MCF 10A (cell line): ENCODE results near the gene ZNF385A. TPM values are rescaled to one million over a fixed set of nuclear protein-coding genes. Genes with fewer than 3 reads are reported as not detected.

Experiments used
- BruUV-seq: library from RNA; stranded (reverse); fragments of 400-500 nt; replicated peaks from 2 replicates; lab custom pipeline; 2021; lab: Mats Ljungman, UMichigan
- CTCF ChIA-PET: fragments of 300-600 bp; sonication (Branson Sonifier 250); formaldehyde crosslinking; extraction: SDS; loops from one replicate; lab custom pipeline; 2021; ENCODE audit warnings: antibody characterized with exemption, inconsistent platforms; lab: Yijun Ruan, JAX
- POLR2A ChIA-PET: fragments of 300-600, 350-650 bp; sonication (Branson Sonifier 250); formaldehyde crosslinking; extraction: SDS; loops from one replicate; lab custom pipeline; 2020; ENCODE audit warnings: antibody characterized with exemption, inconsistent platforms; lab: Yijun Ruan, JAX
- DNase-seq: peaks from one replicate; pipeline ENCODE4 v3.0.0-alpha.2; 2018; ENCODE audit not compliant: unreplicated experiment
- H3K27ac Mint-ChIP-seq: one replicate; pipeline ENCODE4 v1.8.0; 2022; ENCODE audit warnings: mild to moderate bottlenecking, low read depth, mixed read lengths; ENCODE audit not compliant: unreplicated experiment
- H3K27me3 Mint-ChIP-seq: one replicate; pipeline ENCODE4 v1.8.0; 2022; ENCODE audit warnings: mixed read lengths; ENCODE audit not compliant: insufficient read depth, unreplicated experiment
- H3K36me3 Mint-ChIP-seq: one replicate; pipeline ENCODE4 v1.8.0; 2022; ENCODE audit warnings: mild to moderate bottlenecking, moderate library complexity, mixed read lengths; ENCODE audit not compliant: insufficient read depth, unreplicated experiment
- H3K4me1 Mint-ChIP-seq: one replicate; pipeline ENCODE4 v1.8.0; 2022; ENCODE audit warnings: mixed read lengths; ENCODE audit not compliant: insufficient read depth, unreplicated experiment
- H3K4me3 Mint-ChIP-seq: one replicate; pipeline ENCODE4 v1.8.0; 2022; ENCODE audit warnings: mild to moderate bottlenecking, moderate library complexity, mixed read lengths; ENCODE audit not compliant: unreplicated experiment
- H3K9me3 Mint-ChIP-seq: one replicate; pipeline ENCODE4 v1.8.0; 2022; ENCODE audit warnings: mixed read lengths; ENCODE audit not compliant: unreplicated experiment
- intact Hi-C: fragments of 100-400 bp; cut with micrococcal nuclease; formaldehyde crosslinking; loops from 2 replicates; pipeline ENCODE4 v1.14.1; 2022
- total RNA-seq: library from RNA; stranded (reverse); gene quantifications from 2 replicates; pipeline ENCODE4 v1.2.3, GENCODE V29; 2022
- TF ChIP-seq, protein P1 (sequence below): fragments of 200-600 bp; IDR thresholded peaks from one replicate; pipeline ENCODE4 v1.8.0; 2022; ENCODE audit warnings: antibody characterized with exemption, mild to moderate bottlenecking; ENCODE audit not compliant: unreplicated experiment

The ZNF385A gene
- total RNA-seq, 1 experiment from 2014 or later, result 8.3 TPM

DNA sequence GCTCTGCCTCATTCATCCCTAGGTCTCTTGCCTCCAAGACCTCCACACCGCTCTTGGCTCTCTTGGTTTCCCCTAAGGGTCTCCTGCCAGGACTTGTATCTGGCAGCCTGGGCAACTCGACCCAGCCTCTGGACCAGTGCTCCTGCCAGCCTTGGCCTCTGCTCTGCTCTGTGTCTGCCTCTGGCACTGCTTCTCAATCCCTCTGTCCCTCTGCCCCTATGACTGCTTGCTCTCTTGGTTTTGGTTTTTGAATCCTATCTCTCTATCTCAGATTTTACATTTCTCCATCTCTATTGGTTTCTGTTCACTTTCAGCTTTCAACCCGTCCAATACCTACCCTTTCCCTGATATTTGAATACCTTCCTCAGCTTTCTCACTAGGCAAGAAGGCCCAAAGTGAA, 28.3 kb upstream of the ZNF385A start:
- H3K27ac Mint-ChIP-seq, result peak overlapping the region; percentile 94

DNA sequence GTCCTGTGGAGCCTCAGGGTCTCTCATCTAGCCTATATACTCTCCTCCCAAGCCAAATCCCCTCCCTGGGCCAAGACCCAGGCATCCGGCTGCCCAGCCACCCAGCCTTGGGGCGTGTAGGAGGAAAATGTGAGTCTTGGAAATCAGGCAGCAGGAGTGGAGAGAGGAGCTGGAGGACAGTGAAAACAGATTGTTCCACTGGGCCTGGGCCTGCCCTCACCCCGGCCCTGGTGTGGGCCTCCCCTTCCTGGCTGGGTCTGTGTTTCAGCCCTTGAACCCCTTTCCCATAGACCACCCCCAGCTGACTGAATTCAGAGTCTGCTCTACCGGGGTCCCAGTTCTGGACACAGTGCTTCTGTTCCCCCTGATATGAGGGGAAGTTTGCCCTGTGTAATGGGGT, 27.8 kb upstream of the ZNF385A start:
- no peak overlapping the region for H3K4me3 Mint-ChIP-seq
- ChIA-PET POLR2A (interaction anchor here (1.2 to 11.6 kb wide), 4 partner anchors 13 to 132 kb away, joined by 3 to 108 read pairs (median 6); partner anchors contain the start of genes CBX5 and HNRNPA1), CTCF (interaction anchor here (1.7 to 14.2 kb wide), 5 partner anchors 11 to 32 kb away, joined by 7 to 316 read pairs (median 21); no protein-coding TSS in a partner anchor)
- peak overlapping the region; percentile 94 for H3K27ac Mint-ChIP-seq
- H3K4me1 Mint-ChIP-seq, result peaks cover 48% of the 10 kb centered on the region
- no peaks in the 10 kb centered on the region for H3K9me3 Mint-ChIP-seq
- H3K36me3 Mint-ChIP-seq, result peaks cover 48% of the 10 kb centered on the region
- no TSS peak for BruUV-seq
- TF ChIP-seq, protein P1, sequence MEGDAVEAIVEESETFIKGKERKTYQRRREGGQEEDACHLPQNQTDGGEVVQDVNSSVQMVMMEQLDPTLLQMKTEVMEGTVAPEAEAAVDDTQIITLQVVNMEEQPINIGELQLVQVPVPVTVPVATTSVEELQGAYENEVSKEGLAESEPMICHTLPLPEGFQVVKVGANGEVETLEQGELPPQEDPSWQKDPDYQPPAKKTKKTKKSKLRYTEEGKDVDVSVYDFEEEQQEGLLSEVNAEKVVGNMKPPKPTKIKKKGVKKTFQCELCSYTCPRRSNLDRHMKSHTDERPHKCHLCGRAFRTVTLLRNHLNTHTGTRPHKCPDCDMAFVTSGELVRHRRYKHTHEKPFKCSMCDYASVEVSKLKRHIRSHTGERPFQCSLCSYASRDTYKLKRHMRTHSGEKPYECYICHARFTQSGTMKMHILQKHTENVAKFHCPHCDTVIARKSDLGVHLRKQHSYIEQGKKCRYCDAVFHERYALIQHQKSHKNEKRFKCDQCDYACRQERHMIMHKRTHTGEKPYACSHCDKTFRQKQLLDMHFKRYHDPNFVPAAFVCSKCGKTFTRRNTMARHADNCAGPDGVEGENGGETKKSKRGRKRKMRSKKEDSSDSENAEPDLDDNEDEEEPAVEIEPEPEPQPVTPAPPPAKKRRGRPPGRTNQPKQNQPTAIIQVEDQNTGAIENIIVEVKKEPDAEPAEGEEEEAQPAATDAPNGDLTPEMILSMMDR, result no peak
- intact Hi-C loops, result no loop called here
- H3K27me3 Mint-ChIP-seq, result no peaks in the 10 kb centered on the region
- no peak for DNase-seq

More for the DNA sequence above, 28.3 kb upstream of the ZNF385A start:
- Mint-ChIP-seq H3K4me3 (peak overlapping the region; percentile 10), H3K36me3 (peaks cover 44% of the 10 kb centered on the region), H3K4me1 (peaks cover 48% of the 10 kb centered on the region), H3K9me3 (no peaks in the 10 kb centered on the region), H3K27me3 (no peaks in the 10 kb centered on the region)
- no peak for DNase-seq
- POLR2A ChIA-PET, result interaction anchor here (1.2 to 11.6 kb wide), 3 partner anchors 13 to 20 kb away, joined by 3 to 108 read pairs (median 7); no protein-coding TSS in a partner anchor
- CTCF ChIA-PET, result interaction anchor here (1.1 to 14.2 kb wide), 5 partner anchors 12 to 33 kb away, joined by 3 to 316 read pairs (median 21); no protein-coding TSS in a partner anchor
- TF ChIP-seq, protein P1, result no peak
- intact Hi-C loops, result no loop called here
- no TSS peak for BruUV-seq

DNA sequence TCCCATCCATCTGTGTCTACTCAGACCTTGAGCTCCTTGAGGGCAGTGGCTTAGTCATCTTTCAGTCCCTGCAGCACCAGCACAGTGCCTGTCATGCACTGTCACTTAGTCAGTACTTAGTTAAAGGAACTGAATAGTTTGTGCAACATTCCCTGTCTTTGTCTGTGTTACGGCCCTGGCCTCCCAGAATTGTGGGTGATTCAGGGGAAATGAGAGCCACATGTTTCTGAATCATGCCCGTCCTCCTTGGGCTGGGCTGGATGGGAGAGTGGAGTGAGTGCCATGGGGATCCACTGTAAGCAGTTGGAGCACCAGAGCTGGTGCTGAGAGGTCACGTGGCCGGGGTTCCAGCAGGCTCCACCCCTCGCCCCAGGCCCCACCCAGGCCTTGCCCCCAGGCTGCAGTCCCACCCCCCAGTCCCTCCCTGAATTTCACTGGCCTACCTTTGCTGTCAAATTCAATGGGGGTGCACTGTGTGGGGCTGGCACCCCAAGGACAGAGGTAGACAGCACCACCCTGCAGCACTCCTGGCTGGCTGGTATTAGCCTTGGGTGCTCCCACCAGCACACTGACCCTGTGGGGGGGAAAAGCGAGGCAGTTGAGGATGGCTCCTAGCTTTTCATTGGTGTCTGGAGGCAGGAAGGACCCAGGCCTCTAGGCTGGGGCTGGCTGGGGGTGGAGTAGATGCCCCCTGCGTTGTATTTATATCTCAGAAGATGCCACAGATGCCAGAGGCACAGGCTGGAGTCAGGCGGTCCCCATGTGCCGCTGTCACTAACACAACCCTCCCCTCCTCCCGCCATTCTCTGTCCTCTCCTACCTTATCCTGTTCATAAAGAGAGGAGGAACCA, 27.1 kb upstream of the ZNF385A start:
- ChIA-PET POLR2A (interaction anchor here (0.7 to 11.6 kb wide), 11 partner anchors 10 to 132 kb away, joined by 3 to 108 read pairs (median 3); partner anchors contain the start of genes CBX5 and HNRNPA1), CTCF (interaction anchor here (0.9 to 14.2 kb wide), 8 partner anchors 11 to 185 kb away, joined by 3 to 316 read pairs (median 10); no protein-coding TSS in a partner anchor)
- intact Hi-C loops, result loop anchor here (1.0 kb wide), 1 partner anchor 21 kb away; no protein-coding TSS in a partner anchor
- H3K27me3 Mint-ChIP-seq, result no peaks in the 10 kb centered on the region
- H3K9me3 Mint-ChIP-seq, result no peaks in the 10 kb centered on the region
- peaks cover 40% of the 10 kb centered on the region for H3K4me1 Mint-ChIP-seq
- BruUV-seq, result no TSS peak
- H3K36me3 Mint-ChIP-seq, result peaks cover 55% of the 10 kb centered on the region
- peak overlapping the region; percentile 2 for H3K4me3 Mint-ChIP-seq
- peak; percentile 96 for DNase-seq
- H3K27ac Mint-ChIP-seq, result peak overlapping the region; percentile 94
- TF ChIP-seq, protein P1, result no peak

DNA sequence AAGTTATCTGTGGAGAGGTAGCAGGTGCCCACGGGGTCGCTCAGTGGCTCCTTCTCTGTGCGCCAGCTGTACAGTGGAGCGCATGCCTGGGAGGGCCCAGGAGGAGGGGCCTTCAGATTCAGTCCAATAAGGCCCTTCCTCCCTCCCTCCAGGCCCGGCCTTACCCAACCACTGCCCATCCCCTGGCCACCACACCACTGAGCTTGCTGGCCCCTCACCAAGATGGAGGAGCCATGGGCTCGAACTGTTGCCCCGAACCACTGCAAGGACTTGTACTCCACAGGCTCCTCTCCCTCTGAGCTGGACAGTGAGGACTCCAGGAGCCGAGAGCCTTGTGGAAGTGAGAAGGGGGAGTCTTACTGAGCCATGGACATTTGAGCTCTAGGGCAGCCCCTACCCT, 24.7 kb upstream of the ZNF385A start:
- CTCF ChIA-PET, result interaction anchor here (0.8 to 14.2 kb wide), 6 partner anchors 8 to 115 kb away, joined by 3 to 316 read pairs (median 6); no protein-coding TSS in a partner anchor
- no peaks in the 10 kb centered on the region for H3K9me3 Mint-ChIP-seq
- POLR2A ChIA-PET, result no interaction called here

More for the DNA sequence above, 24.7 kb upstream of the ZNF385A start:
- TF ChIP-seq, protein P1, result no peak
- Mint-ChIP-seq H3K36me3 (peaks cover 65% of the 10 kb centered on the region), H3K4me1 (peaks cover 33% of the 10 kb centered on the region), H3K27ac (no peak overlapping the region), H3K4me3 (no peak overlapping the region), H3K27me3 (no peaks in the 10 kb centered on the region)
- intact Hi-C loops, result no loop called here
- BruUV-seq, result no TSS peak
- DNase-seq, result no peak
